T-helper 1 cell treated with Interleukin-12 subunit alpha and Interleukin-12 subunit beta and Interleukin-4 antibody, amounts not matched to agents 30 μg/mL and 1 μg/mL, for 36 hours (primary cell): ENCODE data around the gene QRFP.
"Not testable (repeated sequence)": the region's sequence is repeated elsewhere in the genome, so short reads cannot be mapped to it uniquely, and the experiment has no call there.

Source experiments
- H3K27ac Mint-ChIP-seq: one replicate; pipeline ENCODE4 v1.8.0; 2021; ENCODE audit warnings: mild to moderate bottlenecking, mixed read lengths
- H3K27me3 Mint-ChIP-seq: one replicate; pipeline ENCODE4 v1.8.0; 2021; ENCODE audit warnings: low read depth, mixed read lengths
- H3K36me3 Mint-ChIP-seq: one replicate; pipeline ENCODE4 v1.8.0; 2021; ENCODE audit warnings: low read depth, mixed read lengths
- H3K4me1 Mint-ChIP-seq: one replicate; pipeline ENCODE4 v1.8.0; 2021; ENCODE audit warnings: low read depth, mixed read lengths
- H3K4me3 Mint-ChIP-seq: one replicate; pipeline ENCODE4 v1.8.0; 2021; ENCODE audit warnings: mild to moderate bottlenecking, moderate library complexity, mixed read lengths
- H3K9me3 Mint-ChIP-seq: one replicate; pipeline ENCODE4 v1.8.0; 2021; ENCODE audit warnings: mixed read lengths

The QRFP gene

DNA sequence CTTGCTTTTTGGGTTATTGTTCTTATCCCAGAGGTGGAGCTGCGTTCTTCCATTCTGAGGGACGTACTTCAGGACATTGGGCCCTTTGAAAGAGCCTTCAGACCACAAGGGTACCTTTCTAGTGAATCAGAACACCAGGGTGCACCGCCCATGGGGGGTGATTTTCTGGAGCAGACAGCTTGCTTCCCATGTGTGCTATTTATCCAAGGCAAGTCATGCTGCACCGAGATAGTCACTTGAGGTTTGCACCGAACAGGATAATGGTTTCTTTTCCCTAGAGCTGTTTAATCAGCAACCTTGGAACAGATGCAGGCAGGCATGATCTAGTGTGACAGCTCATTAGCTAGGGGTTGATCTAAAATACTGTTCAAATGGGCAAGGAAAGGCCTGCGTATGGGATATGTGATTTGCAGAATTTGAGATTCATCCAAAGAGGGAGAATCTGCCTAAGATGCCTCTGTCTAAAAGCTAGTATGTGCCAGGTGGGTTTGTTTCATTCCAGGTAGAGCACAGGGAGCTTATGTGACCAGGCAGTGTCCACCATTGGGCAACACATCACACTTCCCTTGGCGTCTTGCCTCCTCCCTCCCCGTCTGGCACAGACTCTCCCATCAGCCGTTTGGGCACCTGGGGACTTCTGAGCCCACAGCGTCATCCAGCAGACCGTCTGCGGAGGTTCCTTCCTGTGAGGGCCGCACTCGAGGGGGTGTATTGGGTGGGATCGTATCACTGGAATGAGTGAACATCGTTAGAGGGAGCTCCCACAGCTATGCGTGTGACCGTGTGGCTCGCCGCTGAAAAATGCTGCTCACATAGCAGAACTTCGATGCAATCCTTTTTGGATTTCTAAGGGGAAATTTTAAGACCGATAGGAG is 38.5 kb downstream of the QRFP start:
- no peaks in the 10 kb centered on the region for H3K36me3 Mint-ChIP-seq
- H3K27me3 Mint-ChIP-seq: no peaks in the 10 kb centered on the region
- no peak overlapping the region for H3K27ac Mint-ChIP-seq
- H3K4me1 Mint-ChIP-seq: no peaks in the 10 kb centered on the region
- no peaks in the 10 kb centered on the region for H3K9me3 Mint-ChIP-seq
- no peak overlapping the region for H3K4me3 Mint-ChIP-seq

DNA sequence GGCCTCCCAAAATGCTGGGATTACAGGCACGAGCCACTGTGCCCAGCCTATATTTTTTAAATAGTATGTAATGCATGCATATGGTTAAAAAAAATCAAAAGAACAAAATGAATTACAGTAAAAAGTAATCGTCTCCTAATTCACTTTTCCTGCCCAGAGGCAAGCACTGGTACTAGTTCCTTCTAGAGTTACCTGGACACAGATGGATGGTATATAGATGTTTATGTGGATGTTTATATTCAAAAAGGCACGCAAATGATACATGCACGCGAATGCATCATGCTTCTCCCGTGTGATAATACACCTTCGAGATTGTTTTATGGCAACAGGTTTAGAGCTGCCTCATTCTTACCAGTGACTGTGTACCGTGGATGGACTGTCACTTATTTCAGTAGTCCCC is 40.1 kb downstream of the QRFP start:
- H3K27me3 Mint-ChIP-seq: no peaks in the 10 kb centered on the region
- no peak overlapping the region for H3K27ac Mint-ChIP-seq
- no peaks in the 10 kb centered on the region for H3K4me1 Mint-ChIP-seq
- no peak overlapping the region for H3K4me3 Mint-ChIP-seq
- H3K9me3 Mint-ChIP-seq: no peaks in the 10 kb centered on the region
- no peaks in the 10 kb centered on the region for H3K36me3 Mint-ChIP-seq

GRCh38 chr9:130854835-130855234 is 41.8 kb downstream of the QRFP start:
- H3K4me3 Mint-ChIP-seq: no peak overlapping the region
- no peaks in the 10 kb centered on the region for H3K36me3 Mint-ChIP-seq
- H3K27me3 Mint-ChIP-seq: no peaks in the 10 kb centered on the region
- no peak overlapping the region for H3K27ac Mint-ChIP-seq
- H3K4me1 Mint-ChIP-seq: no peaks in the 10 kb centered on the region
- H3K9me3 Mint-ChIP-seq: no peaks in the 10 kb centered on the region

GRCh38 chr9:130854092-130854491 is 42.5 kb downstream of the QRFP start:
- H3K27me3 Mint-ChIP-seq: no peaks in the 10 kb centered on the region
- no peak overlapping the region for H3K27ac Mint-ChIP-seq
- no peak overlapping the region for H3K4me3 Mint-ChIP-seq
- no peaks in the 10 kb centered on the region for H3K36me3 Mint-ChIP-seq
- H3K9me3 Mint-ChIP-seq: no peaks in the 10 kb centered on the region
- H3K4me1 Mint-ChIP-seq: no peaks in the 10 kb centered on the region

DNA sequence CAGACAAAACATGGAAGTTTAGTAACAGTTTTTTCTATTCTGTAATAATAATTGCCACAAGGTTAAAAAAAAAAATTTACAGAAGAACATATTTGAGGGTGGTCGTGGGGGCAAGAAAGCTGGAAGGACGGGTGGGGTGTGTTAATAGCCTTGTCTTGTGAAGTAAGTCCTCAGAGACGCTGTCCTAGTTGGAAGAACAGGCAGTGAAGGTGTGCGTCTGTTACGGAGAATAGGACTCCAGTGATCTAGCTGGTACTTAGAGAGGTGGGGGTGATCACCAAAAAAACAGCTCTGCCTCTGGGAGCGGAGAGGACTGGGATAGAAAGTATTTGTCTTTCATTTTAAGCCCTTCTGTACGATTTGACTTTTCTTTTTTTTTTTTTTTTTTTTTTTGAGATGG is 43.8 kb downstream of the QRFP start:
- H3K36me3 Mint-ChIP-seq: no peaks in the 10 kb centered on the region
- H3K27ac Mint-ChIP-seq: no peak overlapping the region
- H3K4me1 Mint-ChIP-seq: no peaks in the 10 kb centered on the region
- no peaks in the 10 kb centered on the region for H3K27me3 Mint-ChIP-seq
- no peaks in the 10 kb centered on the region for H3K9me3 Mint-ChIP-seq
- no peak overlapping the region for H3K4me3 Mint-ChIP-seq

- H3K9me3 Mint-ChIP-seq: no peaks in the 10 kb centered on the region
- H3K27me3 Mint-ChIP-seq: no peaks in the 10 kb centered on the region
- H3K4me3 Mint-ChIP-seq: no peak overlapping the region
- H3K36me3 Mint-ChIP-seq: no peaks in the 10 kb centered on the region
- H3K4me1 Mint-ChIP-seq: no peaks in the 10 kb centered on the region
- H3K27ac Mint-ChIP-seq: no peak overlapping the region
These were observed 47.3 kb downstream of the QRFP start for GRCh38 chr9:130849356-130849755.

DNA sequence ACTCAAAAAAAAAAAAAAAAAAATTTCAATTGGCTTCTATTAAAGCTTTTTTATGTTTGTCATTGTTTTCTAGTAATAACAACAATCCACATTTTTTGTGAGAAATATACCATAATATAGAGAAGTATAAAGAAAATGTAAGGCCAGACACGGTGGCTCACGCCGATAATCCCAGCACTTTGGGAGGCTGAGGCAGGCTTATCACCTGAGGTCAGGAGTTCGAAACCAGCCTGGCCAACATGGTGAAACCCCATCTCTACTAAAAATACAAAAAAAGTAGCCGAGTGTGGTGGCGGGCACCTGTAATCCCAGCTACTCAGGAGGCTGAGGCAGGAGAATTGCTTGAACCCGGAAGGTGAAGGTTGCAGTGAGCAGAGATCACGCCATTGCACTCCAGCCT is 48.1 kb downstream of the QRFP start:
- not testable (repeated sequence) for H3K27ac Mint-ChIP-seq, H3K4me1 Mint-ChIP-seq, H3K27me3 Mint-ChIP-seq, H3K4me3 Mint-ChIP-seq, H3K9me3 Mint-ChIP-seq, H3K36me3 Mint-ChIP-seq

GRCh38 chr9:130847306-130848217 is 49.0 kb downstream of the QRFP start:
- Mint-ChIP-seq H3K4me3 (no peak overlapping the region), H3K27me3 (no peaks in the 10 kb centered on the region), H3K27ac (no peak overlapping the region), H3K36me3 (no peaks in the 10 kb centered on the region), H3K9me3 (no peaks in the 10 kb centered on the region), H3K4me1 (peaks cover 4% of the 10 kb centered on the region)

DNA sequence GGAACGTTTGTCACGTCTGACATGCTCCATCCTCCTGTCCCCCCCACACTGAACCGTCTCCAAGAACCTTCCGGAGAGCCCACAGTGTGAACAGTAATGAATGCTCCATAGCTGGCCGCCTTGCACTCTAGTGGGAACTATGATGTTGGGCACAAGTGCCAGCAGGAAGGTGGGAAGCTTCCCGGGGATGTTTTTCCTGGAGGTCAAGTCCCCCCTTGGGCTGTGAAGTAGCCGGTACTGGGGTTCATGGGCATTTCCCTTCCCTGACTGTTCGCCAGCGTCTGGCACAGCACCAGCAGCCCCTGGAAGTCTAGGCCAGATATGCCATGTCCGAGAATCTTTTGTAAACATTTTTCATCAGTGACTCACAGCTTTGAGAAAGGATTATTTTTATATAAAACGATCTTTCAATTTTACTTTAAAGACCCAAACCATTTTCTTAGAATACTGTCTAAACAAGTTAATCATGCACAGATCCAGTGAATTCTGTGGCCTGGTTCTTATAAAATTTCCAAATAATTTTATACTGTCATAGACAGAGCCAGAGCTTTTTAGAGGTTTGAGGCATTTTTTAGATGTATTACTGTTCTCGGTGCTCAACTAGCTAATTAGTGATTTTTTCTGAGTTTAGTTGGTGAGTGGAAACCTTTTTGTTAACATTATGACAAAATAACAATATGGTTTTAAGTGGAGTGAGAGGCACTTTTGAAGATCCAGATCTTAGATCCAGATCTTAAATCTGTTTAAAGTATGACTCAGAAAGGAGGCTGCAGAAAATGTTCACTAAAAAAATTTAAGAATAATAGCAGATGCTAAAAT is 49.9 kb downstream of the QRFP start:
- Mint-ChIP-seq H3K27ac (no peak overlapping the region), H3K9me3 (no peaks in the 10 kb centered on the region), H3K36me3 (no peaks in the 10 kb centered on the region), H3K4me3 (no peak overlapping the region), H3K27me3 (no peaks in the 10 kb centered on the region), H3K4me1 (peaks cover 8% of the 10 kb centered on the region)

DNA sequence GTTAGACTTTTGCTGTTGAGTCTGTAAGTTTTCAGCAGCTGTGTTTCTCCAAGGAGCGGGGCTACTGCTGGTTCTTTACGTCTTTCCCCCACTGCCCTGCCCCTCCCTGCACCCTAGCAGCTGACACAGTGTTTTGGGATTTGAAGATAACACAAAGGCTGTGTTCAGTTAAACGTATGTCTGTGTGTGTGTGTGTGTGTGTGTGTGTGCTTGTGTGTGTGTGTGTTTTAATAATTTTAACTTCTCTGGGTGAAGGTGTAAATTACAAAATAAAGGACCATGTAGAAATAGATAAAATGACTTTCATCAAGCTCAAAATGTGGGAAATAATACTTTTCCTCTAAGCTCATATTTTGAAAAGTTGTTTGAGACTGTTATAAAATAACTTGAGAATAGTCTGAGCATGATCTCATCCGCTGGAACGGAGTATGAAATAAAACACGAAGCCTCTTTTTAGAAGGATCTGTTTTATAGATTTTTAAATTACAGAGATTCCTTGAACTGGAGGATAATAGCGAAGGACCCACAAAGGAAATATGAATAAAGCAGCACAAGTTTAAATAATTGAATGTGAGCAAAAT is 50.6 kb downstream of the QRFP start:
- Mint-ChIP-seq H3K27ac (no peak overlapping the region), H3K4me3 (no peak overlapping the region), H3K4me1 (peaks cover 9% of the 10 kb centered on the region), H3K36me3 (no peaks in the 10 kb centered on the region), H3K27me3 (no peaks in the 10 kb centered on the region), H3K9me3 (no peaks in the 10 kb centered on the region)

DNA sequence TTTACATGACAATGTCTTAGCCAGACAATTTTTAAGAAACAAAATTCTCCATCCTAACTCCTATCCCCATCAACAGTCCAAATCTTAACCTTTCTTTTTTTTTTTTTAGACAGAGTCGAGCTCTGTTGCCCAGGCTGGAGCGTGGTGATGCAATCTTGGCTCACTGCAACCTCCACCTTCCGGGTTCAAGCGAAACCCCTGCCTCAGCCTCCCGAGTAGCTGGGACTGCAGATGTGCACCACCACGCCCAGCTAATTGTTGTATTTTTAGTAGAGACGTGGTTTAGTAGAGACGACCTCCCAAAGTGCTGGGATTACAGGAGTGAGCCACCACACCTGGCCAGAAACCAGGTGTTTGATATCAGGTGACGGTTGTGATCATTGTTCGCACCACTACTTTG is 51.4 kb downstream of the QRFP start:
- Mint-ChIP-seq H3K36me3 (no peaks in the 10 kb centered on the region), H3K27ac (no peak overlapping the region), H3K27me3 (no peaks in the 10 kb centered on the region), H3K4me1 (peaks cover 9% of the 10 kb centered on the region), H3K4me3 (no peak overlapping the region), H3K9me3 (no peaks in the 10 kb centered on the region)

GRCh38 chr9:130844044-130844451 is 52.6 kb downstream of the QRFP start:
- no peaks in the 10 kb centered on the region for H3K9me3 Mint-ChIP-seq
- H3K27me3 Mint-ChIP-seq: no peaks in the 10 kb centered on the region
- no peak overlapping the region for H3K4me3 Mint-ChIP-seq
- no peaks in the 10 kb centered on the region for H3K36me3 Mint-ChIP-seq
- H3K27ac Mint-ChIP-seq: no peak overlapping the region
- H3K4me1 Mint-ChIP-seq: peaks cover 9% of the 10 kb centered on the region

DNA sequence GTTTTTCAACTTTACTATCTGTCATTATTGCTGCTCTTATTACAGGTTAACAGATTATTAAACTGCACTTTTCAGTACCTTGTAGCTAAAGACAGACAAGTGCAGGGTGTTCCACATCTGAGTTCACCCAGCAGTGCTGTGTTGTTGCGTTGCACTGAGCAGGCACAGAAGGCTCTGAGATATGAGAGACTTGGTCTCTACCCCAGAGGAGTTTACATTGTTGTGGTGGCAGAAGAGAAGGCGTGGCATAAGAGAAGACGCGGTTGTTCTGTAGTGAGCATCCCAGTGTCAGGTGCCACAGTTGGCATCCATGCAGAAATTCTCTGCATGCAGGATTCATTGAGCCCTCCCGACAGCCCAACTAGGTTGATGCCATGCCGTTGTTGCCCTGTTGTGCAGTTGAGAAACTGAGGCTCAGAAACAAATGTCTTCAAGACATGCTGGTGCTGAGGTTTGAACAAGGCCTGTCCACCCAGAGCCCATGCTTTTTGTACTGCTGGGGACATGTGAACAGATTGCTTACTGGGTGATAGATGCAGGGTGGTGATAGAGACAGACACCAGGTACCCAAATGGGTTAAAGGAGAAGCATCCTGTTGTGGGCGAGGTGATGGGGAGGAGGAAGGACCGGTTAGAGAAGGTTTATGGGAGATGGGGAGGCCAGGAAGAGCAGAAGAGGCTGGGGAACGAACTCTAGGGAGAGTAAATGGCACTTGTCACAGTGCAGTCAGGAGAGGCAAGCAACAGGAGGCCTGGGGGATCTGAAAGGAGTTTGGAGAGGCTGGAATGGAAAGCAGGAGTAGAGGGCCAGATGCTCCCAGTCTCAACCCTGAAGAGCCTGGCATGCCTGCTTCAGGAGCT is 53.3 kb downstream of the QRFP start:
- H3K9me3 Mint-ChIP-seq: no peaks in the 10 kb centered on the region
- no peak overlapping the region for H3K27ac Mint-ChIP-seq
- no peaks in the 10 kb centered on the region for H3K36me3 Mint-ChIP-seq
- H3K27me3 Mint-ChIP-seq: no peaks in the 10 kb centered on the region
- peaks cover 9% of the 10 kb centered on the region for H3K4me1 Mint-ChIP-seq
- no peak overlapping the region for H3K4me3 Mint-ChIP-seq
